Vagina (tissue), 2 donors: ENCODE results near the gene EFNA4.

Experiments
- POLR2A ChIP-seq, 2 donors: fragments of 450-650 bp; IDR thresholded peaks; one replicate each; pipeline ENCODE4 v1.6.1; 2017; ENCODE audit warnings: antibody characterized with exemption in 2 of 2, mild to moderate bottlenecking in 2 of 2, moderate library complexity in 2 of 2
- POLR2AphosphoS5 ChIP-seq, 2 donors: sonication (generic); formaldehyde crosslinking; IDR thresholded peaks; one replicate each; pipeline ENCODE4 v1.9.0; 2017; ENCODE audit warnings: antibody characterized with exemption in 2 of 2, mild to moderate bottlenecking in 2 of 2, low read depth in 1 of 2; ENCODE audit not compliant: insufficient read depth in 1 of 2

DNA sequence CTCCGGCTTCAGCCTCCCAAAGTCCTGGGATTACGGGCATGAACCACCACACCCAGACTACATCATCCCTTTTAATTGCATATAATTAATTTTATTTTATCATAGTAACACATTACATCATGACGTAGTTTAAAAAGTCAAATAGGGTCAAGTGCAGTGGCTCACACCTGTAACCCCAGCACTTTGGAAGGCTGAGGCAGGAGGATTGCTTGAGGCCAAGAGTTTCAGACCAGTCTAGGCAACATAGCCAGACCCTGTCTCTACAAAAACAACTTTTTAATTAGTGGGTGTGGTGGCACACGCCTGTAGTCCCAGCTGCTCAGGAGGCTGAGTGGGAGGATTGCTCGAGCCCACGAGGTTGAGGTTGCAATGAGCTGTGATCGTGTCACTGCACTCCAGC is 35.8 kb downstream of the EFNA4 start:
- TF ChIP-seq POLR2AphosphoS5 (IDR thresholded peaks at IDR 0.05; ENCODE audit: insufficient read depth in 1 of 2, low read depth in 1 of 2), result no peak
- TF ChIP-seq POLR2A (IDR thresholded peaks at IDR 0.05), result no peak
